Inflammatory macrophage (primary cell): ENCODE results near the gene SEC24C.
"Not testable (repeated sequence)": the region's sequence is repeated elsewhere in the genome, so short reads cannot be mapped to it uniquely, and the experiment has no call there.

Experiments used
- DNase-seq, 2 donors: peaks; one replicate each; pipeline ENCODE4 v3.0.0-alpha.2; 2020 to 2022

The SEC24C gene

DNA sequence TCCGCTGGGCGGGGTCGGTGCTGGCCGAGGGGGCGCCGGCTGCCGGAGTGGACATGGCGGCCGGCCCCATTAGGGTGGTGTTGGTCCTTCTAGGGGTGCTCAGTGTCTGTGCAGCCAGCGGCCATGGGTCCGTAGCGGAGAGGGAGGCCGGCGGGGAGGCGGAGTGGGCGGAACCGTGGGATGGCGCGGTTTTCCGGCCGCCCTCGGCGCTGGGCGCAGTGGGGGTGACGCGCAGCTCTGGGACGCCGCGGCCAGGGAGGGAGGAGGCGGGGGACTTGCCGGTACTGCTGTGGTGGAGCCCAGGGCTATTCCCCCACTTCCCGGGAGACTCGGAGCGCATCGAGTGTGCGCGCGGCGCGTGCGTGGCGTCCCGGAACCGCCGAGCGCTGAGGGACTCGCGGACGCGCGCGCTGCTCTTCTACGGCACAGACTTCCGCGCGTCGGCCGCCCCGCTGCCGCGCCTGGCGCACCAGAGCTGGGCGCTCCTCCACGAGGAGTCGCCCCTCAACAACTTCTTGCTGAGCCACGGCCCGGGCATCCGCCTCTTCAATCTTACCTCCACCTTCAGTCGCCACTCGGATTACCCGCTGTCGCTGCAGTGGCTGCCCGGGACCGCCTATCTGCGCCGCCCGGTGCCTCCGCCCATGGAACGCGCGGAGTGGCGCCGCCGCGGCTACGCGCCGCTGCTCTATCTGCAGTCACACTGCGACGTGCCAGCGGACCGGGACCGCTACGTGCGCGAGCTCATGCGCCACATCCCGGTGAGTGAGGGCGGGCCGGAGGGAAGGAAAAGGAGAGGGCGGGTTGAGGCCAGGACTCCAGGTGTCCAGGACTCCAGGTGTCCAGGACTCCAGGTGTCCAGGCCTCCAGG is 28.3 kb downstream of the SEC24C start:
- DNase-seq, result peak; percentile 86 to 93

- DNase-seq, result no peak
Observed at GRCh38 chr10:73773152-73773879, 29.1 kb downstream of the SEC24C start.

DNA sequence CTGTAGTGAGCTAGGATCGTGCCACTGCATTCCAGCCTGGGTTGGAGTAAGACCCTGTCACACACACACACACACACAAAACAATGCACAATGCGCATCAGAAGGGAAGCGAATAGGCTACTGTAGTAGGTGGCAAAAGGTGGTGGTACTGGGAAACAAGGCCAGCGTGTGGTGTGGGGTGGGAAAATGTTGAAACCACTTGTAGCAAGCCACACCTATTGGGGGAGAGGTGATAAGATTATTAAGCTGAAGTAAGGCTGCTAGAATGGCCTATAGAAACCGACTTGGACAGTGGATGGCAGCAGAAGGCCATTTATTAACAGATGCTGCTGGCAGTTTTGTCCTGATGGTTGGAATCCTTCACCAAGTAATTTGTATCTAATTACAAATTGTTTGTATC is 30.5 kb downstream of the SEC24C start:
- DNase-seq, result no peak

- no peak for DNase-seq
Observed at GRCh38 chr10:73779018-73779417, 34.8 kb downstream of the SEC24C start.

DNA sequence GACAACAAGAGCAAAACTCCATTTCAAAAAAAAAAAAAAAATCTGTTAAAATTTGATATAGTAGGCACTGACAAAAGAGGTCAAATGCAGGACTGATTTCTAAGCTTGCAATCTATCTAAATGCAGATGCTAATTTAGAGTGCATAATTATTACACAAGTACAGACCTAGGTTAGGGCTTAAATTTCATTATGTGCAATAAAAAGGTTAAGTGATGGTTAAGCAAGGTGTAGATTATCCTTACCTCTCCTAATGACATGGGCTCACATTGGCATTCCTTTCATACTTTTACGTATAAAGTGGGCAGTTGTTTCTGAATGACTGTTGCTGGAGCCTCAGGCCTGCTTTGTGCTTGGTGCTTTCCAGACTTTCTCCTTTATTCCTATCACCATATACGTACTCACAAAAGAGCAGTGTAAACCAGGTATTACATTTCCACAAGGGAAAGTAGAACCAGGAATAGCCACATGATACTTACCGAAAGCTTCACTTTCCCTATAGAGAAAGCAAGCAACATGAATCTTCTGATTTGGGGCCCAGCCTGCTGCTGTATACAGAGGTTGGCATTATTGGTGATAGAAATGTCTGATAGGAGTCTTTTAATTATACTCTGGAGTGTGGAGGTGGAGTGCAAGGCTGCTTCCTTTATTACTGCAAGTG is 35.5 kb downstream of the SEC24C start:
- DNase-seq, result no peak

- DNase-seq, result no peak
Observed at GRCh38 chr10:73780301-73780700, 36.1 kb downstream of the SEC24C start.

GRCh38 chr10:73780966-73781365 is 36.8 kb downstream of the SEC24C start:
- DNase-seq, result no peak

GRCh38 chr10:73781548-73781878 is 37.3 kb downstream of the SEC24C start:
- DNase-seq, result no peak

DNA sequence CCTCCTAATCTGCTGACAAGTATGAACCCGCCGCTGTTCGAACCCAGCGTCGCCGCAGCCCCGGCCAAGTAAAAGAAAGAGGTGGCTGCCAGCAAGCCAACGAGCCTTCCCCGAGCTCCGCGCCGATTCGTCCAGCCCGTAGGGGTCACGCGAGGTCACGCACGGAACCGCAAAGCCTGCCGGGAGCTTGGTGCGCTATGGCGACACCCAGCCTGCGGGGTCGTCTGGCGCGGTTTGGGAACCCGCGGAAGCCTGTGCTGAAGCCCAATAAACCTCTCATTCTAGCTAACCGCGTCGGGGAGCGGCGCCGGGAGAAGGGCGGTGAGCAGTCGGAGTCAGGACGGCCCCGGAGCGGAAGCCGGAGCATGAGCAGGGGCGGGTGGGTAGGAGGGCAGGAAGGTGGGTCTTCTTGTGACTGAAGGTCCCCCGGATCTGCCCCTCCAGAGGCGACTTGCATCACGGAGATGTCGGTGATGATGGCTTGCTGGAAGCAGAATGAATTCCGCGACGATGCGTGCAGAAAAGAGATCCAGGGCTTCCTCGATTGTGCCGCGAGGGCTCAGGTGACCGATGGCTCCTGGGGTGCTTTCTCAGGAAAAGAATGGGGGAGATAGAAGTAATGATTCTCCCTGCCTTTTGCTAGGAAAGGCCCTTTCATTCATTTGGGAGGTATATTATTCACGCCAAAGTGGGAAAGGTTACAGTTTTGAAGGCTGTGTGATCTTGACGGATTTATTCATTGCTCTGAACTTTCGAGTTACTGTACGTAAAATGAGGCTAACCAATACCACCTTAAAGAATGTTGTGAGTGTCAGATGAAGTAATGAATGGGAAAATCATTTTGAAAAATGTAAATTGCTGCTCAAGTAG is 37.9 kb downstream of the SEC24C start, which contains the start of gene CHCHD1:
Gene CHCHD1, plus strand, starts transcription at position 170 of the 870 bp plus-strand sequence. Its CDS starts 28 bp downstream, at position 198.
- DNase-seq, result peak; percentile 88 to 92

- DNase-seq, result no peak
Observed at GRCh38 chr10:73782749-73783085, 38.5 kb downstream of the SEC24C start.

- peak; percentile 92 to 93 for DNase-seq
Observed at GRCh38 chr10:73785211-73785720, 41.1 kb downstream of the SEC24C start, which contains the start of gene ZSWIM8. Gene ZSWIM8, plus strand, starts transcription at chr10:73785606. Its CDS starts 273 bp downstream, at chr10:73785879.

DNA sequence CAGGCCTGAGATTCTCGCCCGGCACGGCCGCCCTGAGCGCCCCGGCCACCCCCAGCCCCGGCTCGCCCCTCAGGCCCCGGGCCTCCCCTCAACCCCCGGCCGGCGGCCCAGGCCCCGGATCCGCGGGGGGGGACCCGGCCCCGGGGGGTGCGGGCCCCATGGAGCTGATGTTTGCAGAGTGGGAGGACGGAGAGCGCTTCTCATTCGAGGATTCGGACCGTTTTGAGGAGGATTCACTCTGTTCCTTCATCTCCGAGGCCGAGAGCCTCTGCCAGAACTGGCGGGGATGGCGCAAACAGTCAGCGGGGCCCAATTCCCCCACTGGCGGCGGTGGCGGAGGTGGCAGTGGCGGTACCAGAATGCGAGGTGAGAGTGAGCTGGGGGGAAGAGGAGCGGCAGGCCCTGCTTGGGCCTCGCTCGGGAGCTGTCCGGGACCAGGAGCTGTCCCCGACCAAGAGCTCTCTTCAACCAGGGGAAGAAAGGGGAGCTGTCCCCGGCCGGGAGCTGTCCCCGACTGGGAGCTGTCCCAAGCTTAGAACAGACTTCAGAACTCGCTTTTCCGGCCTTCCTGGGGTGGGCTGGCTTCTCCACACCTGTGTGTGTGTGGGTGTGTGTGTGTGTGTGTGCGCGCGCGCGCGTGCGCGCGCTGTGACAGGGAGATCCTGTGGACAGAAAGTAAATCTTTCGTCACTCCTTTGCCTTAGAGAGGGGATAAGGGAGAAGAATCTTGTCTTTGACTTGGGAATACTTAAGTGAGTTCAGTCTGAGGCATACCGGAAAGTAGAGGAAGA is 41.7 kb downstream of the SEC24C start:
- peak; percentile 16 to 41 for DNase-seq

- DNase-seq, result no peak
Observed at GRCh38 chr10:73786512-73786885, 42.3 kb downstream of the SEC24C start.

GRCh38 chr10:73787031-73787800 is 43.0 kb downstream of the SEC24C start:
- not testable (repeated sequence) for DNase-seq

- no peak for DNase-seq
Observed at GRCh38 chr10:73788864-73789658, 44.9 kb downstream of the SEC24C start.

DNA sequence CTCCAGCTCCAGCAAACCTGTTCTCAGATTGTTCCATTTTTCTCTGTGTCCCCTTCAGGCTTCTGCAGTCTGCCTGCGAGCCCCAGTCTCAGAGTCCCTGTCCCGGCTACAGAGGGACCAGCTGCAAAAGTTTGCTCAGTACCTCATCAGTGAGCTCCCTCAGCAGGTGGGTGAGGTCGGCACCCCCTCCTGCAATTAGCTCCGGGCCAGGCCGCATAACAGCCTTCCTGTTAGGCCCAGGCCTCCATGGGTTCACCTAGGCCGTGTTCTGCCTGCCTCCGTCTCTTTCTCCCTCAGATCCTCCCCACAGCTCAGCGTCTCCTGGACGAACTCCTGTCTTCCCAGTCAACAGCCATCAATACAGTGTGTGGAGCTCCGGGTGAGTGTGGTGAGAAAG is 45.5 kb downstream of the SEC24C start:
- DNase-seq, result no peak

DNA sequence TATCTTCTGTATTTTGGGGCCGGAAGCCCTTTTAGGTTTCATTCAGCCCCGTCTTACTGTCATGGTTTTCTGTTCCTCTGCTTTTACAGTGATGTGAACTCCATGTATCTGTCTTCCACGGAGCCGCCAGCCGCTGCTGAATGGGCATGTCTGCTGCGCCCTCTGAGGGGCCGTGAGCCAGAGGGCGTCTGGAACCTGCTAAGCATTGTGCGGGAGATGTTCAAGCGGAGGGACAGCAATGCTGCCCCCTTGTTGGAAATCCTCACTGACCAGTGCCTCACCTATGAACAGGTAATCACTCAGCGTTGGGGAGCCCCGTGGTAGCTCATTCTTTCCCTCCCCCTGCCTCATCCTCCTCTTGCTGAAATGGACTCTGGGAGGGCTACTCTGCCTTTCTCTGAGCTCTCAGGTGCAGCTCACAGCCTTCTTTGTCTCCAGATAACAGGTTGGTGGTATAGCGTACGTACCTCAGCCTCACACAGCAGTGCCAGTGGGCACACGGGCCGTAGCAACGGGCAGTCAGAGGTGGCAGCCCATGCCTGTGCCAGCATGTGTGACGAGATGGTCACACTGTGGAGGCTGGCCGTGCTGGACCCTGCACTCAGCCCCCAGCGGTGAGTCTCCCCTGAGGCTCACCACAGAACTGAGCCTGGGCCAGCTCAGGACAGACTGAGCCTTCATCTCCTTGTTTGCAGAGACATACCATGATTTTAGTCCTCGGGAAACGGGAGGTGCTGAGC is 46.9 kb downstream of the SEC24C start:
- no peak for DNase-seq

GRCh38 chr10:73791871-73792400 is 47.8 kb downstream of the SEC24C start:
- no peak for DNase-seq

DNA sequence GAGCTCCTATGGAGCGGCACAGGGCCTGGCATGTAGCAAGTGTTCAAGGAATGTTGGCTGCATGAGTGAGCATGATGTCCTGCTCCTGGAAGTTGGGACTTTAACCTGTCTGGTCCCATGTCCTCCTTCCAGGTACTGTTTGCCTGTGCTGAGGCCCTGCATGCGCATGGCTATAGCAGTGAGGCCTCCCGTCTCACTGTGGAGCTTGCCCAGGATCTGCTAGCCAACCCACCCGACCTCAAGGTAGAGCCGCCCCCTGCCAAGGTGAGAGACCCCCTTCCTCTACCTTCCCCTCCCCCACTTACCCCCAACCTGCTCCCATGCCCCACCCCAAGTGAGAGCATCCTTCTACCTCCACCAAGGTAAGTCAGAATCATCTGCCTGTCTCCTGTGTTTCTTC is 49.3 kb downstream of the SEC24C start:
- no peak for DNase-seq
